HCT116 (cell line): Measurements from ENCODE around the gene ACSS1.

Source experiments
- CTCF ChIP-seq, 3 experiments: fragments of 200-600 bp in 1 of 3; sonication (generic) in 1 of 3; IDR thresholded peaks in 2 of 3; conservative IDR thresholded peaks in 1 of 3; 2 replicates each; pipeline ENCODE4 v1.5.1; 2012 to 2017; ENCODE audit warnings: low read depth in 2 of 3, low read length in 2 of 3, antibody characterized with exemption in 1 of 3, borderline replicate concordance in 1 of 3, control low read depth in 1 of 3, mild to moderate bottlenecking in 1 of 3, mixed read lengths in 1 of 3, mixed run types in 1 of 3, moderate library complexity in 1 of 3; ENCODE audit not compliant: insufficient read depth in 1 of 3
- POLR2A ChIP-seq: IDR thresholded peaks from 2 replicates; pipeline ENCODE4 v1.7.0; 2011; ENCODE audit warnings: borderline replicate concordance; ENCODE audit not compliant: insufficient read depth, insufficient read length; ENCODE audit errors: extremely low read depth
- POLR2AphosphoS5 ChIP-seq: IDR thresholded peaks from 2 replicates; pipeline ENCODE4 v1.6.1; 2011; ENCODE audit warnings: mild to moderate bottlenecking, low read depth, low read length, moderate library complexity
- RAD21 ChIP-seq: IDR thresholded peaks from 2 replicates; pipeline ENCODE4 v1.6.1; 2012; ENCODE audit warnings: low read depth, mild to moderate bottlenecking
- ZNF274 ChIP-seq: fragments of 200-500 bp; sonication (Bioruptor generic); IDR thresholded peaks from 2 replicates; pipeline ENCODE4 v1.6.1; 2014; ENCODE audit warnings: mild to moderate bottlenecking, low read depth, low read length, inconsistent platforms
- TF ChIP-seq, protein P1 (sequence below): IDR thresholded peaks from 2 replicates; pipeline ENCODE4 v1.6.1; 2012; ENCODE audit warnings: low read depth

GRCh38 chr20:25041813-25042530 is 16.0 kb downstream of the ACSS1 start:
- no peak for TF ChIP-seq POLR2AphosphoS5
- TF ChIP-seq CTCF (IDR thresholded peaks at IDR 0.05 in 2 of 3, conservative IDR thresholded peaks at IDR 0.05 in 1 of 3; ENCODE audit: borderline replicate concordance in 1 of 3, insufficient read depth in 1 of 3, low read depth in 2 of 3, low read length in 2 of 3) = no peak
- TF ChIP-seq, protein P1, sequence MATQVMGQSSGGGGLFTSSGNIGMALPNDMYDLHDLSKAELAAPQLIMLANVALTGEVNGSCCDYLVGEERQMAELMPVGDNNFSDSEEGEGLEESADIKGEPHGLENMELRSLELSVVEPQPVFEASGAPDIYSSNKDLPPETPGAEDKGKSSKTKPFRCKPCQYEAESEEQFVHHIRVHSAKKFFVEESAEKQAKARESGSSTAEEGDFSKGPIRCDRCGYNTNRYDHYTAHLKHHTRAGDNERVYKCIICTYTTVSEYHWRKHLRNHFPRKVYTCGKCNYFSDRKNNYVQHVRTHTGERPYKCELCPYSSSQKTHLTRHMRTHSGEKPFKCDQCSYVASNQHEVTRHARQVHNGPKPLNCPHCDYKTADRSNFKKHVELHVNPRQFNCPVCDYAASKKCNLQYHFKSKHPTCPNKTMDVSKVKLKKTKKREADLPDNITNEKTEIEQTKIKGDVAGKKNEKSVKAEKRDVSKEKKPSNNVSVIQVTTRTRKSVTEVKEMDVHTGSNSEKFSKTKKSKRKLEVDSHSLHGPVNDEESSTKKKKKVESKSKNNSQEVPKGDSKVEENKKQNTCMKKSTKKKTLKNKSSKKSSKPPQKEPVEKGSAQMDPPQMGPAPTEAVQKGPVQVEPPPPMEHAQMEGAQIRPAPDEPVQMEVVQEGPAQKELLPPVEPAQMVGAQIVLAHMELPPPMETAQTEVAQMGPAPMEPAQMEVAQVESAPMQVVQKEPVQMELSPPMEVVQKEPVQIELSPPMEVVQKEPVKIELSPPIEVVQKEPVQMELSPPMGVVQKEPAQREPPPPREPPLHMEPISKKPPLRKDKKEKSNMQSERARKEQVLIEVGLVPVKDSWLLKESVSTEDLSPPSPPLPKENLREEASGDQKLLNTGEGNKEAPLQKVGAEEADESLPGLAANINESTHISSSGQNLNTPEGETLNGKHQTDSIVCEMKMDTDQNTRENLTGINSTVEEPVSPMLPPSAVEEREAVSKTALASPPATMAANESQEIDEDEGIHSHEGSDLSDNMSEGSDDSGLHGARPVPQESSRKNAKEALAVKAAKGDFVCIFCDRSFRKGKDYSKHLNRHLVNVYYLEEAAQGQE = no peak
- TF ChIP-seq ZNF274 = no peak
- no peak for TF ChIP-seq POLR2A
- TF ChIP-seq RAD21 = no peak
